Colonic mucosa (tissue), 4 donors: Measurements from ENCODE around the gene RTL1. TPM values are rescaled to one million over a fixed set of nuclear protein-coding genes. Genes with fewer than 3 reads are reported as not detected.

ENCODE experiments used
- DNase-seq: peaks from one replicate; pipeline ENCODE4 v3.0.0-alpha.2; 2020
- H3K27ac ChIP-seq: fragments of 200-600 bp; one replicate; pipeline ENCODE4 v1.8.0; 2021
- H3K27me3 ChIP-seq: fragments of 200-600 bp; one replicate; pipeline ENCODE4 v1.8.0; 2021
- H3K36me3 ChIP-seq: fragments of 200-600 bp; one replicate; pipeline ENCODE4 v1.8.0; 2021
- H3K4me1 ChIP-seq: fragments of 200-600 bp; one replicate; pipeline ENCODE4 v1.8.0; 2021; ENCODE audit warnings: mild to moderate bottlenecking
- H3K4me3 ChIP-seq: fragments of 200-600 bp; one replicate; pipeline ENCODE4 v1.8.0; 2021
- H3K9ac ChIP-seq, 2 donors: one replicate each; pipeline ENCODE4 v1.7.0; 2013; ENCODE audit warnings: control low read depth in 2 of 2, low read depth in 2 of 2, low read length in 2 of 2
- H3K9me3 ChIP-seq: fragments of 200-600 bp; one replicate; pipeline ENCODE4 v1.8.0; 2021
- CTCF ChIP-seq: fragments of 200-600 bp; IDR thresholded peaks from one replicate; pipeline ENCODE4 v1.8.0; 2022; ENCODE audit warnings: antibody characterized with exemption, mild to moderate bottlenecking
- intact Hi-C: fragments of 100-400 bp; cut with DNase I; formaldehyde crosslinking; loops from one replicate; pipeline ENCODE4 v1.14.1; 2022
- total RNA-seq, 2 donors: library from RNA; stranded (reverse); fragmentation: NEBNext Ultra II Directional in 1 of 2; extraction: Animal tissue kit (Norgen Biotek cat#: 25700) in 1 of 2; gene quantifications; one replicate each; pipeline ENCODE4 v1.2.1, GENCODE V29; 2021
- donor health status: healthy.
- donor health status: DM: no; HTN: no; CAD: no.
- donor health status: DM: no; HTN: no; CAD: no.

RTL1 gene
- total RNA-seq, 2 donors from 2014 or later: not detected

GRCh38 chr14:100914597-100915021, 11.1 kb upstream of the RTL1 start:
- TF ChIP-seq CTCF: no peak
- no peaks in the 10 kb centered on the region for H3K9me3 ChIP-seq
- intact Hi-C loops: no loop called here
- no peak overlapping the region for H3K9ac ChIP-seq
- H3K4me1 ChIP-seq: no peaks in the 10 kb centered on the region
- H3K27ac ChIP-seq: no peak overlapping the region
- H3K36me3 ChIP-seq: no peaks in the 10 kb centered on the region
- no peak for DNase-seq
- no peak overlapping the region for H3K4me3 ChIP-seq
- no peaks in the 10 kb centered on the region for H3K27me3 ChIP-seq

- Histone ChIP-seq H3K9ac (no peak overlapping the region), H3K27me3 (no peaks in the 10 kb centered on the region), H3K4me3 (no peak overlapping the region), H3K27ac (no peak overlapping the region), H3K4me1 (no peaks in the 10 kb centered on the region), H3K9me3 (no peaks in the 10 kb centered on the region), H3K36me3 (no peaks in the 10 kb centered on the region)
- intact Hi-C loops: no loop called here
- TF ChIP-seq CTCF: no peak
- DNase-seq: no peak
Observed at GRCh38 chr14:100911665-100912316, 8.3 kb upstream of the RTL1 start.

- H3K27me3 ChIP-seq: no peaks in the 10 kb centered on the region
- DNase-seq: no peak
- intact Hi-C loops: no loop called here
- no peaks in the 10 kb centered on the region for H3K36me3 ChIP-seq
- no peaks in the 10 kb centered on the region for H3K4me1 ChIP-seq
- TF ChIP-seq CTCF: no peak
- H3K27ac ChIP-seq: no peak overlapping the region
- H3K4me3 ChIP-seq: no peak overlapping the region
- no peaks in the 10 kb centered on the region for H3K9me3 ChIP-seq
- no peak overlapping the region for H3K9ac ChIP-seq
Observed at GRCh38 chr14:100910888-100911664, 7.6 kb upstream of the RTL1 start.

- TF ChIP-seq CTCF: no peak
- DNase-seq: no peak
- intact Hi-C loops: no loop called here
- no peak overlapping the region for H3K27ac ChIP-seq
- H3K27me3 ChIP-seq: no peaks in the 10 kb centered on the region
- no peak overlapping the region for H3K9ac ChIP-seq
- no peak overlapping the region for H3K4me3 ChIP-seq
- no peaks in the 10 kb centered on the region for H3K4me1 ChIP-seq
- H3K9me3 ChIP-seq: no peaks in the 10 kb centered on the region
- H3K36me3 ChIP-seq: no peaks in the 10 kb centered on the region
Observed at GRCh38 chr14:100909439-100909838, 5.9 kb upstream of the RTL1 start.

- H3K4me1 ChIP-seq: no peaks in the 10 kb centered on the region
- no peak for TF ChIP-seq CTCF
- H3K9ac ChIP-seq: no peak overlapping the region
- H3K4me3 ChIP-seq: no peak overlapping the region
- no peaks in the 10 kb centered on the region for H3K9me3 ChIP-seq
- no peaks in the 10 kb centered on the region for H3K36me3 ChIP-seq
- no peak for DNase-seq
- intact Hi-C loops: no loop called here
- no peak overlapping the region for H3K27ac ChIP-seq
- peaks cover 6% of the 10 kb centered on the region for H3K27me3 ChIP-seq
Observed at GRCh38 chr14:100907240-100907639, 3.7 kb upstream of the RTL1 start.
